IMR-90 (cell line): Measurements from ENCODE around the gene PI4K2B. TPM values are rescaled to one million over a fixed set of nuclear protein-coding genes. Genes with fewer than 3 reads are reported as not detected.
"Not testable (repeated sequence)": the region's sequence is repeated elsewhere in the genome, so short reads cannot be mapped to it uniquely, and the experiment has no call there.

ENCODE experiments used
- ATAC-seq: fragments of 200-7000 bp; cut with Tn5 transposase; 2 replicates; pipeline ENCODE4 v1.9.1; 2020; ENCODE audit warnings: low read depth, mild to moderate bottlenecking, moderate library complexity
- BruUV-seq: library from RNA; stranded (reverse); fragments of 400-500 nt; replicated peaks from 2 replicates; lab custom pipeline; 2021; lab: Mats Ljungman, UMichigan
- CTCF ChIA-PET: fragments of 300-600 bp; formaldehyde crosslinking; extraction: SDS; loops from one replicate; lab custom pipeline; 2021; ENCODE audit warnings: antibody characterized with exemption; lab: Yijun Ruan, JAX
- POLR2A ChIA-PET: fragments of 300-600 bp; sonication (Branson Sonifier 250); formaldehyde crosslinking; loops from one replicate; lab custom pipeline; 2022; ENCODE audit warnings: antibody characterized with exemption; ENCODE audit not compliant: unreplicated experiment; lab: Charles Lee
- DNase-seq: peaks from one replicate; pipeline ENCODE4 v3.0.0; 2013
- H2AFZ ChIP-seq: replicated peaks from 2 replicates; pipeline ENCODE3; 2013; ENCODE audit warnings: low read length, mild to moderate bottlenecking; ENCODE audit not compliant: poor library complexity
- H2AK5ac ChIP-seq: 2 replicates; pipeline ENCODE4 v1.6.1; 2013; ENCODE audit warnings: low read depth, low read length, inconsistent platforms
- H2AK9ac ChIP-seq: replicated peaks from 2 replicates; pipeline ENCODE3; 2013; ENCODE audit warnings: mild to moderate bottlenecking, low read depth, low read length, moderate library complexity; ENCODE audit not compliant: poor library complexity
- H2BK120ac ChIP-seq: 2 replicates; pipeline ENCODE4 v1.6.1; 2013; ENCODE audit warnings: low read depth, low read length, inconsistent platforms
- H2BK15ac ChIP-seq: 3 replicates; pipeline ENCODE4 v1.6.1; 2013; ENCODE audit warnings: low read depth, low read length, inconsistent platforms
- H2BK20ac ChIP-seq: 2 replicates; pipeline ENCODE4 v1.6.1; 2013; ENCODE audit warnings: low read depth, mild to moderate bottlenecking, inconsistent platforms, low read length, moderate library complexity
- H2BK5ac ChIP-seq: 2 replicates; pipeline ENCODE4 v1.6.1; 2013; ENCODE audit warnings: mild to moderate bottlenecking, low read depth, low read length, inconsistent platforms; ENCODE audit not compliant: poor library complexity, severe bottlenecking
- H3K14ac ChIP-seq: replicated peaks from 2 replicates; pipeline ENCODE4 v1.6.1; 2013; ENCODE audit warnings: low read depth, low read length, inconsistent platforms
- H3K18ac ChIP-seq: 2 replicates; pipeline ENCODE4 v1.6.1; 2013; ENCODE audit warnings: low read depth, low read length, control low read depth
- H3K23ac ChIP-seq: 2 replicates; pipeline ENCODE4 v1.6.1; 2013; ENCODE audit warnings: low read depth, low read length, inconsistent platforms
- H3K27ac ChIP-seq: 2 replicates; pipeline ENCODE4 v1.5.1; 2013; ENCODE audit warnings: mild to moderate bottlenecking, control low read depth, low read length; ENCODE audit not compliant: insufficient read depth
- H3K27me3 ChIP-seq: 2 replicates; pipeline ENCODE4 v1.6.1; 2013; ENCODE audit warnings: low read length; ENCODE audit not compliant: control insufficient read depth, insufficient read depth
- H3K36me3 ChIP-seq: 2 replicates; pipeline ENCODE4 v1.6.1; 2013; ENCODE audit warnings: low read length, mixed read lengths; ENCODE audit not compliant: control insufficient read depth, insufficient read depth
- H3K4ac ChIP-seq: 2 replicates; pipeline ENCODE4 v1.6.1; 2013; ENCODE audit warnings: low read depth, low read length, inconsistent platforms
- H3K4me1 ChIP-seq: 2 replicates; pipeline ENCODE4 v1.6.1; 2013; ENCODE audit warnings: low read length, mixed read lengths; ENCODE audit not compliant: control insufficient read depth, insufficient read depth
- H3K4me2 ChIP-seq: 2 replicates; pipeline ENCODE4 v1.6.1; 2013; ENCODE audit warnings: low read depth, mild to moderate bottlenecking, control low read depth, low read length, moderate library complexity
- H3K4me3 ChIP-seq: 2 replicates; pipeline ENCODE4 v1.5.1; 2013; ENCODE audit warnings: low read depth, mild to moderate bottlenecking, control low read depth, low read length, moderate library complexity; ENCODE audit not compliant: insufficient read depth
- H3K56ac ChIP-seq: 2 replicates; pipeline ENCODE4 v1.6.1; 2013; ENCODE audit warnings: low read length, inconsistent platforms; ENCODE audit not compliant: insufficient read depth; ENCODE audit errors: extremely low read depth
- H3K79me1 ChIP-seq, 2 experiments: 2 replicates each; pipeline ENCODE4 v1.6.1; 2013; ENCODE audit warnings: low read length in 2 of 2, inconsistent platforms in 1 of 2, low read depth in 1 of 2
- H3K9ac ChIP-seq: 2 replicates; pipeline ENCODE4 v1.6.1; 2013; ENCODE audit warnings: low read depth, low read length, control low read depth
- H3K9me1 ChIP-seq: 2 replicates; pipeline ENCODE4 v1.6.1; 2013; ENCODE audit warnings: low read length, inconsistent platforms; ENCODE audit not compliant: insufficient read depth
- H3K9me3 ChIP-seq: 2 replicates; pipeline ENCODE4 v1.6.1; 2013; ENCODE audit warnings: low read length; ENCODE audit not compliant: control insufficient read depth, insufficient read depth
- H4K20me1 ChIP-seq: 2 replicates; pipeline ENCODE4 v1.6.1; 2013; ENCODE audit warnings: low read length, inconsistent platforms; ENCODE audit not compliant: insufficient read depth
- H4K5ac ChIP-seq: 2 replicates; pipeline ENCODE4 v1.6.1; 2013; ENCODE audit warnings: mild to moderate bottlenecking, low read depth, low read length, control low read depth
- H4K8ac ChIP-seq, 2 experiments: 2 replicates each; pipeline ENCODE4 v1.6.1; 2013; ENCODE audit warnings: low read depth in 2 of 2, low read length in 2 of 2, control low read depth in 1 of 2, inconsistent platforms in 1 of 2
- H4K91ac ChIP-seq: 2 replicates; pipeline ENCODE4 v1.6.1; 2013; ENCODE audit warnings: low read depth, low read length, inconsistent platforms; ENCODE audit not compliant: insufficient read depth
- WGBS, 2 experiments: methylation state at CpG; one replicate each; pipeline versions ENCODE4 v1.1.5 to v1.1.7; 2013; ENCODE audit warnings: missing lambda C conversion rate in 2 of 2; ENCODE audit not compliant: insufficient read length in 1 of 2; ENCODE audit errors: extremely low coverage in 2 of 2; 5-methylcytosine and 5-hydroxymethylcytosine counted together
- dilution Hi-C: fragments of 300-500 bp; cut with HindIII; formaldehyde crosslinking; loops from one replicate; pipeline ENCODE4 v1.14.3; 2018; ENCODE audit warnings: low sequenced_read_pairs; ENCODE audit not compliant: unreplicated experiment
- in situ Hi-C: fragments of 300-500 bp; cut with MboI; formaldehyde crosslinking; loops from 3 replicates; pipeline ENCODE4 v1.14.3; 2019; ENCODE audit warnings: low sequenced_read_pairs, inconsistent platforms, mixed read lengths
- intact Hi-C: fragments of 100-400 bp; cut with micrococcal nuclease; formaldehyde crosslinking; loops from 2 replicates; pipeline ENCODE4 v1.10.0; 2022
- polyA plus RNA-seq, 3 experiments: library from polyadenylated mRNA; depleted of rRNA; stranded (reverse); fragments of >200 nt; gene quantifications; 2 replicates each; pipeline ENCODE4 v1.2.3, GENCODE V29; 2012; ENCODE audit warnings: low replicate concordance in 1 of 3
- total RNA-seq: library from RNA; depleted of rRNA; stranded (reverse); fragments of >200 nt; gene quantifications from 2 replicates; pipeline ENCODE4 v1.2.3, GENCODE V29; 2012

PI4K2B gene
- total and polyA plus RNA-seq, 2 of the 4 experiments (the other 2 are of a cell fraction), result 6.5 to 7.6 TPM

DNA sequence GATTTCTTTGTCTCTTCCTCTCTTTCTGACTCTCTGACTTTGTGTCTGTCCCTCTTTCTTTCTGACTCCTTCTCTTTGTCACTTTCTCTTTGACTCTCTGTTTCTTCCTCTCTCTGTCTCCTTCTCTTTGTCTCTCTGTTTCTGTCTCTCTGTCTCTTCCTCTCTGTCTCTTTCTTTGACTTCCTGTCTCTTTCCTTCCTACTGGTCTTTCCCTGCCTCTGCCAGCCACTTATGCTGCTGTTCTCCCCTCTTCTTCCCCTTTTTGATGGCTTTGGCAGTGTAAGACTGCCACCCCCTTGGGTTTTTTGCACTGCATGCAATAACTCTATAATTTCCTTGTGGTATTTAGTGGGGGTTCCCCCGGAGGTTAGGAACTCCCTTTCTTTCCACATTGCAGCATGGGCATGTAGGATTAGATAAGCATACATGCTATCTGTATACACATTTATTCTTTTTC lies 6.9 kb downstream of the PI4K2B start:
- H3K18ac ChIP-seq, H3K23ac ChIP-seq, H3K56ac ChIP-seq, H3K4me2 ChIP-seq, H2BK120ac ChIP-seq, CTCF ChIA-PET, H3K27me3 ChIP-seq, H2BK15ac ChIP-seq, H3K4ac ChIP-seq, H4K5ac ChIP-seq, H3K9me3 ChIP-seq, H3K36me3 ChIP-seq, H4K8ac ChIP-seq, dilution Hi-C loops, in situ Hi-C loops, H2BK5ac ChIP-seq, H4K91ac ChIP-seq, H3K9ac ChIP-seq, H3K14ac ChIP-seq, BruUV-seq, H2AK9ac ChIP-seq, POLR2A ChIA-PET, H2AFZ ChIP-seq, DNase-seq, H3K4me3 ChIP-seq, H2AK5ac ChIP-seq, H3K27ac ChIP-seq, intact Hi-C loops, H4K20me1 ChIP-seq, H2BK20ac ChIP-seq, H3K9me1 ChIP-seq, H3K4me1 ChIP-seq, ATAC-seq: not testable (repeated sequence)
- no CpG with 5 or more reads among the region's 1 CpG for WGBS, 2 experiments
- H3K79me1 ChIP-seq, result peaks cover 6 to 26% of the 10 kb centered on the region in 2 experiments

DNA sequence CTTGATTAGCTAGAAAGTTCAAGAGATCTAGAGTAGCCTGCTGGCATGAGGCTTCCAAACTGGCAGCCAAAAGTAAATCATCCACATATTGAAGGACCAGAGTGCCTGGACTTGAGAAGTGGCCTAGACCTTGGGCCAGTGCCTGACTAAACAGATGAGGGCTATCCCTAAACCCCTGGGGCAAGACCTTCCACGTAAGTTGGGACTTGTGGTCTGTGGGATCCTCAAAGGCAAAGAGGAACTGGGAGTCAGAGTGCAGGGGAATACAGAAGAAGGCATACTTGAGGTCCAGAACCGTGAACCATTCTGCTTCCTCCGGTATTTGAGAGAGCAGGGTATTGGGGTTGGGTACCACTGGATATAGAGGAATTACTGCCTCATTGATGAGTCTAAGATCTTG lies 8.4 kb downstream of the PI4K2B start:
- H4K91ac ChIP-seq, H3K4me3 ChIP-seq, H2BK5ac ChIP-seq, H3K9me3 ChIP-seq, H3K27me3 ChIP-seq, in situ Hi-C loops, H3K56ac ChIP-seq, POLR2A ChIA-PET, H3K14ac ChIP-seq, H4K5ac ChIP-seq, H2BK20ac ChIP-seq, H3K9ac ChIP-seq, H3K4me2 ChIP-seq, H2AFZ ChIP-seq, dilution Hi-C loops, H2BK120ac ChIP-seq, CTCF ChIA-PET, H4K8ac ChIP-seq, H3K9me1 ChIP-seq, DNase-seq, H2AK5ac ChIP-seq, H2BK15ac ChIP-seq, H3K18ac ChIP-seq, intact Hi-C loops, BruUV-seq, ATAC-seq, H4K20me1 ChIP-seq, H3K4me1 ChIP-seq, H3K4ac ChIP-seq, H3K36me3 ChIP-seq, H3K27ac ChIP-seq, H2AK9ac ChIP-seq, H3K23ac ChIP-seq: not testable (repeated sequence)
- WGBS, 2 experiments, result 100% methylated on average over 1 of the region's 3 CpGs; no CpG with 5 or more reads in 1 of the 2 experiments
- peaks cover 1 to 20% of the 10 kb centered on the region in 2 experiments; a peak in 3 of 4 replicates for H3K79me1 ChIP-seq
